GM12874 (cell line): Measurements from ENCODE around the gene LY6G6D.
A peak's percentile ranks its signal among the peaks of the same experiment; 100 is the strongest.

Experiments used
- TF ChIP-seq, protein P1 (sequence below): IDR thresholded peaks from 2 replicates; pipeline ENCODE4 v1.5.1; 2011; ENCODE audit warnings: low read depth, mild to moderate bottlenecking, control low read depth, low read length, moderate library complexity; ENCODE audit not compliant: insufficient read depth

The LY6G6D gene

DNA sequence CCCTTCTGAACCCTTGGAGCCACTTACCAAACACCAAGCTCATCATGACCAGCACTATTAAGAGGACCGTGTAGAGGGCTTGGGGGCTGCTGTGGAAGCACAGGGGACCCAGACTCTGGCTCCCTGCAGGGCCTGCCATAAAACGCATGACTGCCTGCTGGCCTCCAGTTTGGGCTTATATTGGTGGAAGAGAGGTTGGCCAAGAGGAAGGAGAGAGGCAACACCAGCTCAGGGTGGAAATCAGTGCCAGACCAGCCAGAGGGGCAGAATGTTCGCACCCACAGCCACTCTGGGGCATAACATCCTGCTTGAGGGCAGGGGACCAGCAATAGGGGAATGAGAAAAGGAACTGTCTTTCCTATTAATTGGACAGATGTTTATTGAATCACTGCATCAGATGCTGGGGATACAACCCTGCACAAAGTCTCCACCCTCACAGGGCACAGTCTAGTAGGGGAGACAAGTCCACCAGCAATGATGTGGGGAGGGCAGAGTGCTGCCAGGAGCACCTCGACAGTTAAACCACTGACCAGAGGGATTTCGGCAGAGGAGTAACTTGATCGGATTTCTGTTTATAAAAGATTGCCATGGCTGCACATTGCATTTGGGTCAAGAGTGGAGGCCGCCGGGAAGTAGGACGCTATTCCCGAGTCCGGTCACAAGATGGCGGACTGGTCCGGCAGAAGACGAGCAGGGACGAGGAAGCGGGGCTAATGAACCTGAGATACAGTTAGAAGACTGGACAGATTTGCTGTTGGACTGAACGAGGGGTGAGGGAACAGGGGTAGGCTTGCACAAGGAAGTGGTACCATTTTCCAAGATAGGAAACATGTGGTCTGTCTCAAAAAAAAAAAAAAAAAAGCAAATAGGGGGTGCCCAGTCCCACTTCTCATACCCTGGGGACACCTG, 34.7 kb upstream of the LY6G6D start, which contains the start of gene LY6G5C:
Gene LY6G5C, minus strand, starts transcription at position 842 of the 909 bp plus-strand sequence. Its CDS starts 694 bp downstream, at position 148.
- TF ChIP-seq, protein P1, sequence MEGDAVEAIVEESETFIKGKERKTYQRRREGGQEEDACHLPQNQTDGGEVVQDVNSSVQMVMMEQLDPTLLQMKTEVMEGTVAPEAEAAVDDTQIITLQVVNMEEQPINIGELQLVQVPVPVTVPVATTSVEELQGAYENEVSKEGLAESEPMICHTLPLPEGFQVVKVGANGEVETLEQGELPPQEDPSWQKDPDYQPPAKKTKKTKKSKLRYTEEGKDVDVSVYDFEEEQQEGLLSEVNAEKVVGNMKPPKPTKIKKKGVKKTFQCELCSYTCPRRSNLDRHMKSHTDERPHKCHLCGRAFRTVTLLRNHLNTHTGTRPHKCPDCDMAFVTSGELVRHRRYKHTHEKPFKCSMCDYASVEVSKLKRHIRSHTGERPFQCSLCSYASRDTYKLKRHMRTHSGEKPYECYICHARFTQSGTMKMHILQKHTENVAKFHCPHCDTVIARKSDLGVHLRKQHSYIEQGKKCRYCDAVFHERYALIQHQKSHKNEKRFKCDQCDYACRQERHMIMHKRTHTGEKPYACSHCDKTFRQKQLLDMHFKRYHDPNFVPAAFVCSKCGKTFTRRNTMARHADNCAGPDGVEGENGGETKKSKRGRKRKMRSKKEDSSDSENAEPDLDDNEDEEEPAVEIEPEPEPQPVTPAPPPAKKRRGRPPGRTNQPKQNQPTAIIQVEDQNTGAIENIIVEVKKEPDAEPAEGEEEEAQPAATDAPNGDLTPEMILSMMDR: peak; percentile 76

DNA sequence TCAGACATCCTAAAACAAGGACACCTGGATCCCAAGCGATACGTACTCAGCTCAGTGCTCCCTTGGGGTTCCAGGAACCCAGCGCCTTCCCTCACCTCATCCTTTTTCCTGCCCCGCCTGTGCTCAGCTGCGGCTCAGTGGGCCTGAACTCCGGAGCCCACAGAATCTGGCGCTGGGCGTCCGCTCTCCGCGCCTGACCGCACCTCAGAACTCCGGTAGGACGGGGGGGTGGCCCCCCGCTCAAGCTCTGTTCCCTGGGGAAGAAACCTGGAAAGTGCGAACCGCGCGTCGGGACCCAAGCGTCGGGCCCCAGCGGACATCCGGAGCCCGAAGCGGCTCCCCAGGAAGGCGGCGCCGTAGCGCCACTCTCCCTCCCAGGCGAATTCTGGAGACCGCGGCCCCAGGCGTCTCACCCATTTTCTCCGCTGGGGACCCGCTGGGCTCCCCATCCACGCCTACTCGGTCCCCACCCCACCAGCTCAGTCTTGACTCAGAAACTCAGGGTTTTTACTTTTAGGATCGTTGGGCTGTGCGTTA, 33.9 kb upstream of the LY6G6D start:
- TF ChIP-seq, protein P1: 0 out of 2 replicates have a peak, but pooled peaks have one; percentile 31

DNA sequence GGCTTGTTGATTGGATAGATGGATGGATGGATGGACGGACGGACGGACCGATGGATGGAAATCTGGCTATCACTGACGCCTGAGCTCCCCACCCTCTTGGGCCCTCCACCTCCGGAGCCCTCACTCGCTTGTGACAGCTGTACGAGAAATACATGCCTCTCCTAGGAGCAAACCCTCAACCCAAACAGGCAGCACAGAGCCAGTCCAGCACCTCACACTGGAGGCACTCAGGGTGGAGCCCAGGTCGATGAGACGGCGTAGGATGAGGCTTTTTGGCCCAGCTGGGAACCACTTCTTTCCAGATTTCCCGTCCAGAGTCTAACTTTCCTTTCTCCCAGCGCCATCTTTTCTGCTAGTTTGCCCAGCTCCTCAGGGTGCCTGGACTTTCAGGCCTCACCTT, 31.6 kb upstream of the LY6G6D start:
- TF ChIP-seq, protein P1: no peak

DNA sequence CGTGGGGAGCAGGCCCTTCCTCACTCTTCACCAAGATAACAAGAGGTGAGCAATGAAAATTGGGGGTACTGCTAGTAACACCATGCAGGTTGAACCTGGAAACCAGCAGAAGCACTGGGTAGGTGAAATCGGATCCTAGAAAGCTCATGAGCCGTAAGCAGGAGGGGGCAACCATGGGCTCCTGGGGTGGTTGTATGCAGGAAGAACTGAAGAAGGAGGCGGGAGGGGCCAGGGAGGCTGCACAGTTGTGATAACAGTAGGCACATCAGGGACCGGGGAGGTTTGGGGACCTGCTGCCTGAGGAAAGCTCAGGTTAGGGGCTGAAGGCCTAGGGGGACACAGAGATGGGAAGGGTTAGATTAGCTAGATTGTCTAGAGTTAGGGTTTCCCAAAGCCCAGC, 28.7 kb upstream of the LY6G6D start:
- TF ChIP-seq, protein P1: no peak

DNA sequence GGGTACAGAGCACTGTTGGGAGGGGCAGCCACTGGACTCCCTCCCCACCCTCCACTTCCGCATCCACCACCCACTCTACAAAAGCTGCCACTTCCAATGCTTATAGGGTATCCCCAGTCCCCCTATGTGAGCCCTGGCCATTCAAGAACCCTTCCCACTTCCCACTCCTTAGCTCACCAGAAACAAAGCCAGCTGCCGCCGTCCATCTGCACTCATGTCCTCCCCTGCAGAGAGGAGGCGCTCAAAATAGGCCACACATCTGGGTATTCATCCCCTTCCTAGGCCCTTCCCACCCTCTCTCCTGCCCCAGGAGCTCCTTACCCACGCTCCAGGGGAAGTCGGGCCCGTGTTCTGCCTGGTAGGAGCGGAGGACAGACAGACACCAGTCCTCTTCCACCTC, 27.8 kb upstream of the LY6G6D start:
- TF ChIP-seq, protein P1: no peak

DNA sequence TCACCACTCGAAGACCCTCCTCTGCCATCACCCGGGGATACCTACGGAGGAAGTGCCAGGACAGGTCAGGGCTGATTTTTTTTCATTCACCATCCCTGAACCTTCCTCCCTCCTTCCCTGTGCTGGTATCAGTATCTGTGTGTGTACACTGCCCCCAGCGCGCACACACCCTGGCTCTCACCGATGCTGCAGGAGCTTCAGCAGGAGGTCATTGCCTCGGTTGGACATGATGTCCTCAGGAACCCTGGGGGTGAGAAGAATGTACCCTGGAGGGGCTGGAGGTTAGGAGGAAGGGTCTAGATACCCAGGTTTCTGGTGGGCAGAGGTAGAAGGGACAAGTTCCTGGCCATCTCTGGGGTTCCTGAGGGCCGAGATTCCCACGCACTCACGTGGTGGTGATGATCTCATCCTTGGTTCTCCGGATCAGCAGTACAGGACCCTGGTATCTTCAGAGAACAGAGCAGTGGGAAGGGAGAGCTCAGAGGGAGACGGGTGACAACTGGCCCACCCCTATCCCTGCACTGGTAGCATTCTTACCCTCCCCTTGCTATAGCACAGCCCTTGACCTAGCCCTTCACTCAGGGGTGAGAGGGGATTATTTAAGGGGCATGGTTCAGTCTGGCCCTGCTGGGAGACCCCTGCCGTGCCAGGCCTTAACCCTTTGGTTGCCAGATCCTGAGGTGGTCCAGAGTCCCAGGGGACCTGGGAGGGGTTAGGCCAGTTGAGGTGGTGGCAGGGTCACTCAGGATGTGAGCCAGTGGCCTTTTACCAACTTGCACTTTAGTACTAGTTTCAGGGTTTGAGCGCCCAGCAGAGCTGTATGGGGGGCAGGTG, 27.1 kb upstream of the LY6G6D start:
- TF ChIP-seq, protein P1: no peak
